Stimulated activated CD4-positive, alpha-beta T cell treated with anti-CD3 and anti-CD28 coated beads, TNF-alpha, amount 100 ng/mL, for 48 hours (primary cell): ENCODE measurements around the gene GNA12.

ENCODE experiments used
- DNase-seq, 3 donors: peaks; one replicate each; pipeline ENCODE4 v3.0.0-alpha.2; 2020; ENCODE audit warnings: low read depth in 3 of 3

The GNA12 gene

DNA sequence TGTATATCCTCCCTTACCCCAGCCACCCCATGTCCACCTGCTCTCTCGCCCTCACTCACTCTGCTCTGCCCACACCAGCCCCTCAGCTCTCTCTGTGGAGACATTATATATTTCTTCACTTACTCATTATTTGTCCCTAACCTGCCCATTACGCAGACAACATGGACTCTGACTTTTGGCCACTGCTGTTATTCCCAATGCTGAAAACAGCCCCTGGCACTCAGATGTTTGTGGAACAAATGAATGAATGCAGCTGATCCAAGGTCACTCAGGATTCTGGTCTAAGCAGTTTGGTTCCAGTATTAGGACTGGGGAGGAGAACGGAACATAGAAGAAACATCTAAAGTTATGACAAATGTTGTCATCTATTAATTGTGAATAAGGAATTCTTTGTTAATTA is 26.7 kb downstream of the GNA12 start:
- no peak for DNase-seq

DNA sequence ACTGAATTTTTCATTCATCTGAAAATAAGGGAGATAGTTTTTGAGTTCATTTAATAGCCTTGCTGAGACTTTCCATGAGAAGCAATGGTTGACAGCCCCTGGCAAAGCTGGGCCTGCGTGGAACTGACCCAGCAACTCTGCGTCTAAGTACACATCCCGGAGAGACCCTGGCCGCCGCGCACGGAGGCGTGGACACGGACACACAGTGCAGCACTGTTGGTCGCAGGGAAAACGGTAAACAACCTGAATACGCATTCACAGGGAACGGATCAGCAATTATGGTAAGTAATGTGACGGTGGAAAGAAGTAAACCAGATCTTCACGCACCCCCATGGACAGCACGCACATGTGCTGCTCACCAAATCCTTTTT is 28.2 kb downstream of the GNA12 start:
- DNase-seq: no peak

DNA sequence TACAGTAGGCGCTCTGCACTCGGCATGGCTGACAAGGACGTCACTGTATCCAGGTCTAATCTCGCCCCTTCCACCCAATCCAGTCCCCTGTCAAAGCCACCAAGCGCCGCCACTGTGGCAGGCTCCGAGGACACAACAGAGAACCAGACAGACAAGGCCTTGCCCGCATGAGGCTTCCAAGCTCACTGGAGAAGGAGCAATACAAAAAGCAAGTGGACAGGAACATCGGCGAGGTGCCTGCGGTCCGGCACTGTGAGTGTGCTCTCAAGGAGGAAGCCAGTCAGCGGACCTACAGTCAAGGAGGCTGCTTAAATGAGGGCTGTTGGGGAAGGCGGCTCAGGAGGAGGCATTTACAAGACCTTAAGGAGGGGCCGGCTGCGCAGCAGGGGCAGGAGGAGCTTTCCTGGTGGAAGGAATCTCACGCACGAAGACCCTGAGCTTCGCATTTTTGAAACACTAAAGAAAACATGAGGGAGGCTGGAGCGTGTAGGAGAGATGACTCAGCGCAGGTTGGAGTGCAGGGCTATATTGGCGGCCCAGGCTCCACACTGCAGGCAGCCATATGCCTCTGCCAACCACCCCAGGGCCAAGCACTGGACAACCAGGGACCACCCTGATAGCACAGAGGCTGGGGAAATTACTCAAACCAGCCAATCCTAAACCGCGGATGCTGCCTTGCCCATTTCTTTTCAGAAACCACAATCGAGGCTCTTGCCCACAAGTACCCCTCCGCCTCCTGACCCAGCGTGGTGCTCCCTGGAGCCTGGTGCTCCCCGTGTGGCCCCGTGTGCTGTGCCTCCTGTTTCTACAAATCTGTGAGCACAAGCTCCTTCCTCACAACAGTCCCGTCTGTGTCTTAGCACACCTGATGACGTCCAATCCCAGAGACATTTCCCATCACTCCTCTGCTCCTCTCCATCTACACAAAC is 28.9 kb downstream of the GNA12 start:
- DNase-seq: no peak

DNA sequence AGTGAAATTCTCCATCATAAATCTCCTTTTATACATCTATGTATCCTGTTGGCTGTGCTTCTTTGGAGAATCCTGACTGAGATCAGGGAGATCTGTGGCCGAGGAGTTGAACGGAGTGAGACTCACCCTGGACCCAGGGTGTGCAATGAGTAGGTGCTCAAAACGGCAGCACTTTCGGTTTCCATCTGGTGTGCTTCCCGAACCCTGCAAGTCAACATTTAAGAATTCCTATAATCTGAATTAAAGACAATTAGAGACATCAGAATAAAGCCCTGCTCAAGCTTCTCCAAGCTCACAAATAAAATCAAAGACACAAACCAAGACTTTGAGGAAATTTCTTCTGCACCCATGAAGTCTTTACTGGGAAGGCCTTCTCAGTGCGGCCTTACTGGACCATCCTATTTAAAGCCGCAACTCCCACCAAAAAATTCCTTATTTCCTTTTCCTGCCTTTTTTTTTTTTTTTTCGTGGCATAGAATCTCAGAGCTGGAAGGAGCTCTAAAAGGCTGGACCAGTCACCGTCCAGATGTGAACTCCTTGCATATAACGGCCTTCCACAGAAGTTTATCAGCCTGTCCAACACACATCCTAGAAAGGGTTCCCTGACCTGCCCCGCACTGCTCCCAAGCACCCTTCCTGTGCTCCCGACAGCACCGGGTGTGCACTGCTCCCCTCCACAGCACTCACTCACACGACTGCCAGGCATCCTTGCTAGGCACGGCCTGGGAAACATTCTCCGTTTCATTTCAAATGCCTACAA is 29.7 kb downstream of the GNA12 start:
- no peak for DNase-seq

DNA sequence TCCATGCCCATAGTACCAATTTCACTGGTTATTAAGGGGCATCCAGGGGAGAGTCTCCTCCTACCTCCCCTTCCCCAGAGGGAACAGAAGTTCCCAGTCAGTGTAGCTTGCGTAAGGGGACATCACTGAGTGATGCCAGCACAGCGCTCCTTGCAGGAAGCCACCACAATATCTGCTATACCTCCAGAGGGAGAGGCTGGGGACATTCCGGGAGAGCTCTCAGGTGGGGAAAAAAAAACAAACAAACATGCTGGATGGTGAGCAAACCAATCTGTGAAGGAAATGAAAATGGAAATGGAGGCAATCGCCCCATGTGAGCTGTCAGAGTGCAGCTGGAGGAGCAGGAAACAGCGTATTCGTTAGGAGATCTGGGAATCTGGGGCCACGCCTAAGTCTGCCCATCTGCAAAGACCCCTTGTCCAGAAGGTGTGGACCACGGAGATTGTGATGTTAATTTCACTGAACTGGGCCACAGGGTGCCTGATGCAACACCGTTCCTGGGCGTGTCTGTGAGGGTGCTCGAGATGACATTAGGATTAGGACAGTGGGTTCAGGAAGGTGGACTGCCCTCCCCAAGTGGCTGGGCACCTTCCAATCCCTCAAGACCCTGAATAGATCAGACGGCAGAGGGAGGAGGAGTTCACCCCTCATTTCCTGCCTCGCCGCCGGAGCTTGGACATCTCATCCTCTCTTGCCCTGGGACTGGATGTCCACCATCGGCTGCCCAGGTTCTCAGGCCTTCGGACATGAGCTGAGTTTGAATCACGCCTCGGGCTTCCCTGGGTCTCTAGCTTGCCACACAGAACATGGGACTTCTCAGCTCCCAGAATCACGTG is 30.5 kb downstream of the GNA12 start:
- no peak for DNase-seq

DNA sequence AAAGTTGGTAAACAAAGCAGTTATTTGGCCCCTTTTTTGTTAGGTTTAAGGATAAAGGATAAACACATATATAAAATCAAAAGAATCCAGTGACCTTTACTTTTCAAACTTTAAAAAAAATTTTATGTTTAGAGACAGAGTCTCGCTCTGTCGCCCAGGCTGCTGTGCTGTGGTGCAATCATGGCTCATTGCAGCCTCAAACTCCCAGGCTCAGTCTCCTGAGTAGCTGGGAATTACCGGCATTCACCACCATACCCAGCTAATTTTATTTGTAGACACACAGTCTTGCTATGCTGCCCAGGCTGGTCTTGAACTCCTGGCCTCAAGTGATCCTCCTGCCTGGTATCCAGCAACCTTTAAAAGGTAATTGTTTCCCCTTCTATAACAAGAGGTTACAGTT is 31.3 kb downstream of the GNA12 start:
- DNase-seq: no peak

DNA sequence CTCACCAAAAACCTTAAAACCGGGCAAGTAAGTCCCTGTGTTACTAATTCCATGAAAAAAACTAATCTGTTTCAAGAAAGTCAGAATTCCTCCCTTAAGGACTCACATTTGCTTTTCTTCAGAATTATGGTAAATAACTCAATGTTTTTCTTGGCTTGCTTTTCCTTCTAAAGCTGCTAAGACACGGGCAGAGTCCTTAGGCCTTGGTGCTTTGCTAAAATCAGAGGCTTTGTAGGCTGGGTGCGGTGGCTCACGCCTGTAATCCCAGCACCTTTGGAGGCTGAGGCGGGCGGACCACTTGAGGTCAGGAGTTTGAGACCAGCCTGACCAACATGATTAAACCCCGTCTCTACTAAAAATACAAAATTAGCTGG is 32.0 kb downstream of the GNA12 start:
- DNase-seq: no peak

DNA sequence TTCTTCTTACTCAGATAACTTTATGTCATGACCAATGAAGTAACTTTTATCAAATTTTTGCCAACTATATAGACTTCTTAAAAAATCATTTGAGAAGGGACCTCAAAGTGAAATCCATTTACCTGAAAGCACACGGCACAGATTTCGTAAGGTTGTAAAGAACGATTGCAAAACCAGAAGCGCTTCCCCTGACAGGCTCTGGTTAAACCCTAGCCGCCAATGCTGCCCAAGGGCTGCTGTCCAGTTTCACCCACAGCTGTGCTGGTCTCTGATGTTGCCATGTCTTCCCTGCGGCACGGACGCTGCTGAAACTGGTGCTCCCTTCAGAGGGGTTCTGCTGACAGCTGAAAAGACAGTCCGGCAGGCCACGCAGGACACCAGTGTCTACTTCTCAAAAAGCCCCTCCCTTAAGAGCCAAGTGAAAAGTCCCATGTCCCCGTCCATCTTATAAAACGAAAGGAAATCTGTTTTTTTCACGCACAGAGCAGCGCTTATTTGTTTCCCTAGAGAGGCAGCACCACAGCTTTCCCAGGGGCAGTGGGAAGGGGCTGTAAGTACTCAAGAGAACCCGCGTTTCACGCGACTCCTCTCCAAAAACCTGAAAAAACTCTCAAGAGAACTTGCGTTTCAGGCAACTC is 32.5 kb downstream of the GNA12 start:
- DNase-seq: no peak

DNA sequence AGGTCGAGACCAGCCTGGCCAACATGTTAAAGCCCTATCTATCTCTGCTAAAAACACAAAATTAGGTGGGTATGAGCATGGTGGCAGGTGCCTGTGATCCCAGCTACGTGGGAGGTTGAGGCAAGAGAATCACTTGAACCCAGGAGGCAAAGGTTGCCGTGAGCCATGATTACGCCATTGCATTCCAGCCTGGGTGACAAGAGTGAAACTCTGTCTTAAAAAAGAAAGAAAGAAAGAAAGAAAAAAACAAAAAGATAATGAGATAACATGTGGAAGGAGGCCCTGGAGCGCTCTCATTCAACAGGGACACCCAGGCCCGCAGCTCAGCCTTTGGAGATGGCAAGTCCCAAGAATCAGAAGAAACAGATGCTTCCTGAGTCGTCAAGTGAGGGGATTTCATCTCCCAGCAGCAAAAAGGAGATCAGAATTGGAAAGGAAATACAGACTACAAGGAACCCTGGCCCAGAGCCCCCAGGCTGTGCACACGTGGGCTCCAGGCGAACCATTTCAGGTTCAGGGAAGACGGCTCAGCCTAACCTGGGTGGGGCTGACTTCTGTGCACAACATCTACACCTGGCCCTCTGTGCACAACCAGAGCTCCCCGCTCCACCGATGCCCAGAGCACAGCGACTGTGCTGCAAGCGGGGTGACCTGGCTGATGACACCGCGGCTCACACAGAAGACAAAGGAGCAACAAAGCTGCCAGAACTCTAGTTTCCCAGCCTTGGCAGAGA is 33.3 kb downstream of the GNA12 start:
- no peak for DNase-seq

DNA sequence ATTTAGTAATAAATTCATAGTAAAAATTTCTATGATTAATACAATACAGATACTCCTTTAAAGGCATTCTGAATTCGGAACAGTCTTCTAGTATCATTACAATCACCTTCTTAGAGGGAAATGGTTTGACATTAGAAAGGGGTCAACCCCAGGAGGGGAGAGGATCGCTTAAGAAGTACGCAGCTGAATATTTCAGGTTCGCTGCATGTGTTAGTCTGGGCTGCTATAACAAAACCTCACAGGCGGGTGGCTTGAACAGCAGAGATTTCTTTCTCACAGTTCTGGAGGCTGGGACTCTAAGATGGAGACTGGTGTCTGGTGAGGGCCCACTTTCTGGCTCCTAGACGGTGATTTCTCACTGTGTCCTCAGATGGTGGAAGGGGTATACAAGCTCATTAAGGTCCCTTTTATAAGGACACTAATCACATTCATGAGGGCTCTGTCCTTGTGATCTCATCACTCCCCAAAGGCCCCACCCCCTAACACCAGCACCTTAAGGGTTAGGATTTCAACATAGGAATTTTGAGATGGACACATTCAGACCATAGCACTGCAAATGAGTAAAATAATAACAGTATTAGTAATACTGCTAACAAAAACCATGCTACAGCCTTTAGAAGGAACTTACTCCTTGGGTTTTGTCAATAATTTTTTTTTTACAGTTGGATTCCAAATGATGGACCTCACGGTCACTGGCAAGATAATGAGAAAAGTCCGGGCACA is 34.0 kb downstream of the GNA12 start:
- no peak for DNase-seq

DNA sequence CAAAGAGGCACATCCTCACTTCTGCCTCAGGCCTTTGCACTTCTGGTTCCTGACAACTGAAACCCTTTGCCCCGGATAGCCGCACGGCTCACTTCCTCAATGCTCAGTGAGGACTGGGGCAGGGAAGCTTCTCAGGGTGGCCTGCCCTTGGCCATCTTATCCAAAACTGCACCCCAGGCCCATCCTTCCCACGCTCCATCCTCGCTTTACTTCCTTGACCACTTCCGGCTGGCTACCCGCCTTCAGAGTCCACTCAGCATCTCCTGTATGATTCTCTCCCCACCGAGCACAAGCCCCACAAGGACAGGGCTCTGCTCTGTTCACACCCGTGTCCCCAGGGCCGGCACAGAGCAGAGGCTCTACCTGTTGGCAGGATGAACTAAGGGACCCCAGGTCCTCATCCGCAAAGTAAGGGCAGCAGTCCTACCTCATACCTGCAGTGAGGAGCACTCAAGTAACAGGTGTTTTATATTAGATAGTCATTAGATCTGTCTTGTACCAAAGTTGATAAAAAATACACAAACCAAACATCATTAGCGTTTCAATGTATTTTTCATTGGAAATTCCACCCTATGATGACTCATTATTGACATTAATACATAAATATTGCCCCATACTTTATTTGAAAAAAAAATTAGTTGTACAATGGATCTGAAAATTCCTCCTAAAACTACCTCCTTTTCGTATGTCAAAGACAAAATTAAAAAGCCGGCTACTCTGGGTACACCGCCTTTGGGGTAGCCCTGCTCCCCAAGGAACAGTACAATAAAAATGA is 35.0 kb downstream of the GNA12 start:
- no peak for DNase-seq

DNA sequence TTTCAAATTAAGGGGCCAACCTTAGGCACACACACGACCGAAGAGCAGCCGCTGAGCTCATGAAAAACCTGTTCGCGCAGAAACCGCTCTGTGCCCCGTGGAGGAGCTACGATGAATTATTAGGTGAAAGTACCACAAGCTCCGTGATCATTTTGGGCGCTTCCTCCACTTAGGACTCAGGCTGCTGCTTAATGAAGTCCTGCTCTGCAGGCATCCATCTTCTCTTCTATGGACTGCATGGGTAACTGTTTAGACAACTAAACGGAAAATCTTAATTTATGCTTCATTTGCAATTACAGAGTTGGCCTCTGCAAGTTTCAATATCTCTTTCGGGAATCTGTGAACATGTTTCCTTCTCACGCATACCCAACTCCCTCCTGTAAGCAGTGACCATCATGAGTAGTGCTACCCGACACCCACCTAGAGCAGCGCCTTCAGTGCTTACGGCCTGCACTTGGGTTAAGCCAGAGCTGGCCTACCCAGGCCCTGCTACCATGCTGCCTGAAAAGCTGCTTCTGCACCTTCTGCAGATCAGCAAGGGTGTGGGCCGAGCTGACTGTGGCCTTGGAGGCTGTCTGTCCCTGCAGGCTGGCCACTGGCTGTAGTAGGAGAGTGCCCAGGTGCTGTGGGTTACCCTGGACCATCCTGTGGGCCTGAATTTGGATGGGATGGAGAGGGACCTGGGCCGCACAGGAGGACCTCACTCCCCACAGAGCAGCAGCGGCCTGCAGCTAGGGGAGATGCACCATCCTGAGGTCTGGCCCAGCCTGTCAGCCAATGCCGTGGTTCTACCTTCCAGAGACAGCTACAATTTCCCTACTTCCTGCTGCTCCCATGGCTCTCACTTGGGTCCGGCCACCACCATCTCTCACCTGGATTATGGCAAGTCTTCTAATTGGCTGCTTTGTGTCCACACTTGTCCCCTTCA is 36.0 kb downstream of the GNA12 start:
- DNase-seq: no peak

DNA sequence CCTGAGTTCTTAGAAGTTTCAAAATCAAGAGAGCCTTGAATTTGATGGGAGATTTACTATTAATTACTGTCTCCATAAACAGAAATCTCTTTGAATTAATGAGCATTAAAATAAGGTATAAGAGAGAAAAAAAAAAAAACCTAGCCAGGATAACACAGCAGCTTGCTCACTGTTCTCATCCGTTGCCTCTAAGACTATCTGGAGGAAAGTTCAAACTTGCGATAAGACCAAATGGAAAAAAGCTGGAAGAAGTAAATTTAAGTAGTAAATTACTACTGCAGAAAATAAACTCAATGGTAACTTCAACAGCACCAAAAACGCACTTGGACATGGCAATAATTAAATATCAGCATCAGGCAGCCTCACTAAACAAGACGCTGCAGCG is 36.7 kb downstream of the GNA12 start:
- no peak for DNase-seq

DNA sequence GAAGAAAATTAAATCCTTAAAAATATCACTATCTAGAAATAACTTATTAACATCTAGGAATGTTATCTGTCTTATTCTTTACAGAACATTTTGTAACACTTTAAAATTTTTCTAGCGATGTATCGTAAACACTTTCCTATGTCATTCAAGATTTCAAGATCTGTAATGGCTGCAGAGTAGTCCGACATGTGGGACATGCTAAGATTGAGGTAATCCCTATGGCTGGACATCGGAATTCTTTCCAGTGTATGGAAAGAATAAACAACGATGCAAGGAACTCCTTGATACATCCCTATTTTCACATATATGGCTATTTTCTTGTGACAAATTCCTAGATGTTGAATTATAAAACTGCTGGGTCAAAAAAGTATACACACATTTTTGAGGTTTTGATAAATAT is 37.5 kb downstream of the GNA12 start:
- no peak for DNase-seq

DNA sequence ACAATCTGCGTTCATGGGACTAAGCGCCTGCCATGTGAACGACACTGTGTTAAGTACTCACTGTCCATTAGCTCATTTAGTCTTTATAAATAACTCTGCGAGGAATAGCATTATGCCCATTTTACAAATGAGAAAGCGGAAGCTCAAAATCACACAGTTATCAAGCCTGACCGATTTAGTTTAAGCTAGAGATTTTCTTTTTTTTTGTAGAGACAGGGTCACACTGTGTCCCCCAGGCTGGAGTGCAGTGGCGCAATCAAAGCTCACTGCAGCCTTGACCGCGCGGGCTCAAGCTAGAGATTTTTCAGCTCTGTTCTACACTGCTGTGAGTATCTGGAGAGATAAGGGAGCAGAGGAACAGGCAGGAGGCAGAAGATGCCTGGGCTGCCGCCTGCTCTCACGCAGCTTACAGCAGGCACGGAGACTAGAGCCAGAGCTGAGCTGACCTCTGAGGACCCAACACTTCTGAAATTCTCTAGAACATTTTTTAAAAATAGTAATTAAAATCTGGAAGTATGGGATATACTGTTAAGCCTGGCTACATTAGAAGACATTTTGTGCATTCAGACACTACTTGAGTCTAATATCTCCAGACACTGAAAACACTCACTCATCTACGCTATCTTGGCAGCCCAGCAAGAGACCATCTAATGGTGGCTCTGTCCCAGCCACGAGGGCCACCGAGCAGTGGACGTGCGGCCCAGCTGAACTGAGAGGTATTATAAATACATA is 38.7 kb downstream of the GNA12 start:
- DNase-seq: no peak

DNA sequence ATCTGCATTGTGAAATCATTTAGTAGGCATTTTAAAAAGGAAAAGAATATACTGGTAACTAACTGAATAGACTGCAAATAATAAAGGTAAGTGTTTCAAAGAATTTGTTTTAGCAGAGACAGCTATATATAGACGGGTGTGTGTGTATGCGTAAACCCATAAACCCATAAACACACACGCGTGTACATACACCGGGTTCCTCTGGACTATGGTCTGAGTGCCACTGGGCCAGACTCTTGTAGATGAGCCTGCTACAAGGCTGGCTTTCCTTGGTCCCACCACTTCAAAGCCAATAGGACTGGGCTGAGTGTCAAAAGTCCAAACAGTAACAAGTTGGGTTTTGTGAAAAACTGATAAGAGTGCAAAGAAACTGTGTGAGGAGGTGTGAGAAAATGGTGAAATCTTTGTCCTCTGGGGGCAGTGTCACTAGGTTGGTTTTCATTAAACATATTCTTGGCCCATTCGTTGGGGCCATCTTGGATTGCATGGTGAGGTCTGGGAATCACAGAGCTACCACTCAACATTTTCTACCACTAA is 39.8 kb downstream of the GNA12 start:
- DNase-seq: no peak

DNA sequence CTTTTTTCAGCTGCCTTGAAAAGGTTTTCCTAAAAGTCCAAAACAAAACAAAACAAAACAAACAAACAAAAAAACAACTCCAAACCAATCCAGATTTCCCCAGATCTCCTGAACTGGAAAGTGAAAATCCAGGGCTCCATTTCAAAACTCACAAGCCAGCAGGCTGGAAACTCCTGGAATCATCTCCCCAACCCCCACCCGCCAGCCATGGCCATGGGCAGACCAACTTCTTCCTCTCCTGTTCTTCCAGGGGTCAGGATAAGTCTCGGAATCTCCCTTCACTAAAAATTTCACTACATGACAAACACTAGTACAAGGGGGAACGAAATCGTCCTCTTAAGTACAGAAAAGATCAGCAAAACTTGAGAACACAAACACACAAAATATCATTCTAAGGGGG is 40.4 kb downstream of the GNA12 start:
- no peak for DNase-seq

DNA sequence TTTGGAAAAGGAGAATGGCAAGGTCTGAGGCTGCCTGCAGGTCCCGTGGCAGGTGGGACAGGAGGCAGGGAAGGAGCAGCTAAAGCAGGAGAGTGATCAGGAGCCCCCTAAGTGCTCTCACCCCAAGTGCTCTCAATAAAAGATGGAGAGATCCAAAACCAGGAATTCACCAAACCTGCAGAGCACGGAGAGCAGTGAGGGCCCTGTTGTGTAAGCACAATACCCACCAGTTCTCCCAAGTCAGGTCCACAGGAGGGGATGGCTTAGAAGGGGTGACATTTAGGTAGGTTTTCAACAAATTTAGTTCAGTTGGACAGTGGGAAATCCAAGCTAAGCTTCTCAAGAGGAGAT is 40.8 kb downstream of the GNA12 start:
- no peak for DNase-seq
